22Rv1 (cell line): ENCODE data around the gene IFITM1.

Experiments
- H3K27ac ChIP-seq: fragments of 450-650 bp; 2 replicates; pipeline ENCODE4 v1.5.1; 2017
- CTCF ChIP-seq: fragments of 450-650 bp; IDR thresholded peaks from 2 replicates; pipeline ENCODE4 v1.5.1; 2017; ENCODE audit warnings: mild to moderate bottlenecking
- ZFX ChIP-seq: fragments of 450-650 bp; IDR thresholded peaks from 2 replicates; pipeline ENCODE4 v1.6.1; 2017; ENCODE audit warnings: antibody characterized with exemption, borderline replicate concordance

Gene IFITM1

DNA sequence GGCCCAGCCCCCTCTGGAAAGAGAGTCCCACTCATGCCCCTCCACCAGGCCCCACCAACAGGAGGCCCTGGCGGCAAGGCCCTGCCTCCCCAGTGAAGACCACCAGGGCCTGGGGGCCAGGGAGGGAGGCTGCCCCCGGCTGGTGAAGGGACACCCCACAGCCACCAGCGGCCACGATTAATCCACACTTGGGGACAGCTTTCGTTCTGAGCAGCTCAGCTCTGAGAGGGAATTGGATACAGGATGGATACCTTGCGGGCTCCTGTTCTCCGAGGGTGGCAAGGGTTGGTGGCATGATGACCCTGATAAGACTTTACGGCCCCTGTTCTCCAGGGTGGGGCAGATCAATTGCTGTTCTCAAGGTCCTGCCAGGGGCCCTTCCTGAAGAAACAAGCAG, 42.5 kb upstream of the IFITM1 start:
- TF ChIP-seq ZFX: no peak
- no peak overlapping the region for H3K27ac ChIP-seq

DNA sequence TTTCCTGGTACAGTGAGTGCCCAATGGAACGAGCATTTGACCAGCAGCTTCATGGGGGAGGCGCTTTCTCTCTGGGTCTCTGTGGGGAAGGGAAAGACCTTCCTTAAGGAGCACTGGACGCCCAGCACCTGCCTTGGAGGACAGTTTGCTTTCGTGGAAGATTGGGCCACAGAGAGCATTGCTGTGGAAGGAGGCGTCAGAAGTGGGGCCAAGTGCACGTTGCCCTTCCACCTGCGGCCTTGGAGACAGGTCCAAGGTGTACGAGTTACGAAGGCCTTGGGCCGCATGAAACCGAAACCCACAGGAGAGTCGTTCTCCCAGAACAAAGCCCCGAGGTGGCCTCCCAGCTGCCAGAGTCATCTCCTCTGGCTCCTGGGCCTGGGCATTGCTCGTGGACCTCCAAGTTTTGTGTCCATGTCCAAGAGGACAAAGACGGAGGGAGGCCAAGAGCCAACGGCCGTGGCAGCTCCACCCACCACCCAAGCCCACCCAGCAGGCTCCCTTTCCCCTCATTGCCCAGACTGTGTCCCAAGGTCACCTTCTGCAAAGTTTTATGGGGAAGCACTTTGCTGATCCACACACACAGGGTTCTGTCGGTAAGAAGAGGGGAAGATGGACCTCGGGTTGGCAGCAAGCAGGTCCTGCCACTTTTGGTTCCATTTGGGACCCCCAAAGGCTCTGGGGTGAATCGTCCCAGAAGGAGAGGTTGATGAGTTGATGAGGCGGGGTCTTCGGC, 41.5 kb upstream of the IFITM1 start:
- TF ChIP-seq ZFX: no peak
- TF ChIP-seq CTCF: no peak
- no peak overlapping the region for H3K27ac ChIP-seq

DNA sequence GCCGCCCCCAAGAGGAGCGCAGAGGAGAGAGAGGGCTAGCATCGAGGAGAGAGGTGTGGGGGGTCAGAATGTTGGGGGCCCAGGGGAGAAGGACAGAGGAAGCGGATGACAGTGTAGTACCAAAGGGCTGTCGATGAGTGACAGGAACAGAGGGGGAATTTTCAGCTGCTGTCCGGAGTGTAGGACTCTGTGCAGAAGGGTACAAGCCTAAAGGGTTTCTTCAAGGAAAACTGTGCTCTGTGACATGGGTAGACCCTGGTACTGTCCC, 41.0 kb upstream of the IFITM1 start:
- no peak for TF ChIP-seq ZFX
- no peak for TF ChIP-seq CTCF
- no peak overlapping the region for H3K27ac ChIP-seq

- no peak for TF ChIP-seq ZFX
- no peak for TF ChIP-seq CTCF
- no peak overlapping the region for H3K27ac ChIP-seq
Observed at GRCh38 chr11:276219-276618, 37.6 kb upstream of the IFITM1 start.

GRCh38 chr11:278001-278951, 35.6 kb upstream of the IFITM1 start, which contains the start of gene NLRP6:
Gene NLRP6 (plus strand): TSS chr11:278407. CDS start chr11:278570, 163 bp downstream.
- TF ChIP-seq CTCF: no peak
- TF ChIP-seq ZFX: no peak
- H3K27ac ChIP-seq: no peak within 1 kb of the TSS

DNA sequence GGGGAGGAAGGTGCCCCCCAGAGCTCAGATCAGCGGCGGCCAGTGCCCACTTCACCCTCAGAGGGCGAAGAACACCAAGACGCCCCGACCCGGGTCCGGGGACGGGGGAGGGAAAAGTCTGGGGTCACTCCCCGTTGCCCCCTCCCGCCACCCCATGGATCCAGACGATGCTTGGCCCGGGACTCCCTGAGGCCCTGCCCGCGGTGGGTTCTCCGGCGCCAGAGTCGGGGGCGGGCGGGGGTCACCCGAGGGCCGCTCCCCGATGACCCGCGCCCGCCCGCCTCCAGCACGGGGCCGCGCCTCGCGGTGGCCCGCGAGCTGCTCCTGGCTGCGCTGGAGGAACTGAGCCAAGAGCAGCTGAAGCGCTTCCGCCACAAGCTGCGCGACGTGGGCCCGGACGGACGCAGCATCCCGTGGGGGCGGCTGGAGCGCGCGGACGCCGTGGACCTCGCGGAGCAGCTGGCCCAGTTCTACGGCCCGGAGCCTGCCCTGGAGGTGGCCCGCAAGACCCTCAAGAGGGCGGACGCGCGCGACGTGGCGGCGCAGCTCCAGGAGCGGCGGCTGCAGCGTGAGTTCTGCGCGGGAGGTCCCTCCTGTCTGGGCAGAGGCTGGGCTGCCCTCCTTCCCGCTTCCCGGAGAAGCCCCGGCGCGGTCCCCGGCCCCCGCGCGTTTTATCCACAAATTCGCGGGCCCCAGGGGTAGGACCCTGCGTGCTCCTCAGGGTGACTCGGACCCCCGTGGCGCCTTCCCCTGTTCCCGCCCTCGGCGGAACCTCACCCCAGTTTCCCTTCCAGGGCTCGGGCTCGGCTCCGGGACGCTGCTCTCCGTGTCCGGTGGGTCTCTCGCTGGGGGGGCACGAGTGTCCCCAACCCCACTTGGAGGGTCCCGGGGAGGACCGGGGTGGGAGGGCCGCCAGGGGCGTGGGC, 34.5 kb upstream of the IFITM1 start:
- no peak for TF ChIP-seq CTCF
- no peak for TF ChIP-seq ZFX
- peak overlapping the region; percentile 68 for H3K27ac ChIP-seq

DNA sequence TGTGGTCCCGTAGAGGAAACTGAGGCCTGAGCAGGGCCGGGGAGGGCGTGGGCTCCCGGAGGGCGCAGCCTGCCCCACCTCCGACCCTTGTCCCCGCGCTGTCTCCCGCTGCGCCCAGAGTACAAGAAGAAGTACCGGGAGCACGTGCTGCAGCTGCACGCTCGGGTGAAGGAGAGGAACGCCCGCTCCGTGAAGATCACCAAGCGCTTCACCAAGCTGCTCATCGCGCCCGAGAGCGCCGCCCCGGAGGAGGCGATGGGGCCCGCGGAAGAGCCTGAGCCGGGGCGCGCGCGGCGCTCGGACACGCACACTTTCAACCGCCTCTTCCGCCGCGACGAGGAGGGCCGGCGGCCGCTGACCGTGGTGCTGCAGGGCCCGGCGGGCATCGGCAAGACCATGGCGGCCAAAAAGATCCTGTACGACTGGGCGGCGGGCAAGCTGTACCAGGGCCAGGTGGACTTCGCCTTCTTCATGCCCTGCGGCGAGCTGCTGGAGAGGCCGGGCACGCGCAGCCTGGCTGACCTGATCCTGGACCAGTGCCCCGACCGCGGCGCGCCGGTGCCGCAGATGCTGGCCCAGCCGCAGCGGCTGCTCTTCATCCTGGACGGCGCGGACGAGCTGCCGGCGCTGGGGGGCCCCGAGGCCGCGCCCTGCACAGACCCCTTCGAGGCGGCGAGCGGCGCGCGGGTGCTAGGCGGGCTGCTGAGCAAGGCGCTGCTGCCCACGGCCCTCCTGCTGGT, 33.7 kb upstream of the IFITM1 start:
- no peak for TF ChIP-seq ZFX
- TF ChIP-seq CTCF: peak; percentile 36
- peak overlapping the region; percentile 68 for H3K27ac ChIP-seq
